Activated CD8-positive, alpha-beta memory T cell treated with anti-CD3 and anti-CD28 coated beads, Interleukin-2, amount 50 U/mL, for 1 hour (primary cell): ENCODE data around the gene IL23R.

Experiments used
- DNase-seq: peaks from one replicate; pipeline ENCODE4 v3.0.0-alpha.2; 2020; ENCODE audit errors: extremely low read depth

The IL23R gene

DNA sequence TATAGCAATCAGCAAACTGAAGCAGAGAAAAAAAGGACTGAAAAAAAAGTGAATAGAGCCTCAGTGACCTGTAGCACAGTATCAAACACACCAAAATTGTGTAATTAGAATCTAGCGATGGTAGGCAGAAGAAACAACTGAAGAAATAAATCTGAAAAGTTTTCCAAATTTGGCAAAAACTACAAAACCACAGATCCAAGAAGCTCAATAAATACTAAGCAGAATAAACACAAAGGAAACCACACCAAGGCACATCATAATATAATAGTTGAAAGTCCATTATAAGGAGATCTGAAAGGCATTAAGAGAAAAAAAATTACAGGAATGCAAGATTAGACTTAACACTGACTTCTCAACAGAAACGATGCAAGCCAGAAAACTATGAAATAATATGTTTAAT lies 134.3 kb downstream of the IL23R start:
- no peak for DNase-seq

DNA sequence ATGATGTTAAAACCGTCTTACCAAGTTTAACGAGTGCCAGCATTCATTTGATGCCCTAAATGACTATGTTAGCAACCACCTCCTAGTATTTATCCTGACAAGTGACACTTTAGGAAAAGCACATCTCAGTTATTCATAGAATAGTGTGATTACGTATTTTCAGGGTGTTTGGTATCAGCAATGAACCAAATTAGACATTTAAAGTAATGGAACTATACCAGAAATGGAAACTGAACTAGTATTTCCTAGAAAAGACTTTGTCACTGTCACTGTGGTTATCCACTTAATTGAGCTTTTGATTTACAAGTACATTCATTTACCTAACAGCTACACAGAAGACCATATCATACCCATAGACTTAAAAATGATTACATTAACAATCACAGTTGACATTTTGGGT lies 137.8 kb downstream of the IL23R start:
- no peak for DNase-seq

DNA sequence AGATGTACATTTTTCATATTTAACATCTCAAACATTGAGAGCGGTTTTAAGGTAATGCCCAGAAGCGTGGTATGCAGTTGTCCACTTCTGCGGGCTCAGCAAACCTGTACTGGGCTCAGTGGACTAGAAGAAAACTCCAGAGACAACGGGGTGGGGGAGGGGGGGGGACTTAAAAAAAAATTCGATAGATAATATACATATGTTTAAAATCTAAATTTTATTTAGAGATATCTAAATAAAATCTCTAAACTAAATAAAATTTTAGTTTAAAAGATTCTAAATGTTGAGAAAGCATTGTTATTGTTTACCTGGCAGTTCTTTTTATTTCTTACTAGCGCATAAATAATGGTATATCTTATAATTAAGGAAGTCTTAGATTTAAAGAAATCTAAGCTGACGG lies 140.3 kb downstream of the IL23R start:
- DNase-seq = no peak

DNA sequence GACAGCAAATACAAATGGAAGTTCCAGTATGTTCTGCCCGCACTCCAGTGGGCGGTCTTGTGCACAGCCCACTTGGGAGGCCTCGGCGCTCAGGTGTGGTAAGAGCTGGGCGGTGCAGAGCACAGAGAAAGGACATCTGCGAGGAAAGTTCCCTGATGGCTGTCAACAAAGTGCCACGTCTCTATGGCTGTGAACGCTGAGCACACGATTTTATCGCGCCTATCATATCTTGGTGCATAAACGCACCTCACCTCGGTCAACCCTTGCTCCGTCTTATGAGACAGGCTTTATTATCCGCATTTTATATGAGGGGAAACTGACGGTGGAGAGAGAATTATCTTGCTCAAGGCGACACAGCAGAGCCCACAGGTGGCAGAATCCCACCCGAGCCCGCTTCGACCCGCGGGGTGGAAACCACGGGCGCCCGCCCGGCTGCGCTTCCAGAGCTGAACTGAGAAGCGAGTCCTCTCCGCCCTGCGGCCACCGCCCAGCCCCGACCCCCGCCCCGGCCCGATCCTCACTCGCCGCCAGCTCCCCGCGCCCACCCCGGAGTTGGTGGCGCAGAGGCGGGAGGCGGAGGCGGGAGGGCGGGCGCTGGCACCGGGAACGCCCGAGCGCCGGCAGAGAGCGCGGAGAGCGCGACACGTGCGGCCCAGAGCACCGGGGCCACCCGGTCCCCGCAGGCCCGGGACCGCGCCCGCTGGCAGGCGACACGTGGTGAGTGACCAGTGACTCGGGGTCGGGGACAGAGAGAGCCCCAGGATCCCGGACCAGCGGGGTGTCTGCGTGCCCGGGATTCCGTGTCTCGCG lies 141.2 kb downstream of the IL23R start, which contains the start of gene IL12RB2:
TSS of gene IL12RB2 (plus strand) at position 623 of the 810 bp plus-strand sequence. CDS start 12,496 bp downstream, outside the sequence.
- DNase-seq = no peak

DNA sequence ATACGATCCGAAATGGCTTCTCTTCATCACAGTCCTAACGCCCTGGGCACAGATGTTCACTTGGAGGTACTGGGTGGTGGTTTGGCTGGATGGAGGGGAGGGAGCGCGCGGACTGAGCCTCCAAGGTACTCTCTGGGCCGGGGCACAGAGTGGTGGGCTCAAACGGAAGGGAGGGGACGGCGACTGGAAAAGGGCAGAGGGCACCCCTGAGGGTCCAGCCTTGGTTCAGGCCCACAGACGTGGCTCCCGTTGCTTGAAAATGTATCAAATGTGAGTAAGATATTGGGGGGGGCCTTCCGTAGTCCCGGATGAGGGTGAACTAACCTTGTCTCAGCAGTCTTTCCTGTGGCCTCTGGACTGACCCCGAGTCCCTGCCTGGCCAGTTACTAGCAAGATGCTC lies 141.9 kb downstream of the IL23R start:
- no peak for DNase-seq
